Measurements from ENCODE around the gene CCDC174.

- TF ChIP-seq CTCF (IDR thresholded peaks at IDR 0.05; ENCODE audit: low read length) (no peak), EZH2 (optimal IDR thresholded peaks at IDR 0.05; ENCODE audit: low read depth, low read length) (no peak)
Observed at GRCh38 chr3:14633417-14633816, 18.1 kb upstream of the CCDC174 start.

Measured in MM.1S (cell line).